ENCODE results near the gene PTPRD.

DNA sequence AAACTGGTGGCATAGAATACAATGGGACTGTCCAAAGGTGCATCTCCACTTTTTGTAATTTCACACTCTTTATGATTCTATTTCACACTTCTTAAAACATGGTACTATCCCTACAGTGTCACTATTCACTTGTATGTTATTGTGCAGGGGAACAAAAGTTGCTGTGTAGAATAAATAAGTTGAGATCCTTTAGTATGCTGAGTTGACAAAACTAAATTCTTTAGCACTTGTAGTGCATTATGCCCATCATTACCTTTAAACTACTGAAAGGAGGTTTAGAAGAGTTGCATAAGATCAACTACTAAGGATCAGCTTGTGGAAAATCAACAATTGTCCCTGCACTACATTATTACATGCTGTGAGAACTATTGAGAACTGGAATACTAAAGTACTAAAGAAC is 1380.9 kb downstream of the PTPRD start:
- no peak for TF ChIP-seq EZH2phosphoT487 (conservative IDR thresholded peaks at IDR 0.05; ENCODE audit: low read length)
- TF ChIP-seq, protein P1, sequence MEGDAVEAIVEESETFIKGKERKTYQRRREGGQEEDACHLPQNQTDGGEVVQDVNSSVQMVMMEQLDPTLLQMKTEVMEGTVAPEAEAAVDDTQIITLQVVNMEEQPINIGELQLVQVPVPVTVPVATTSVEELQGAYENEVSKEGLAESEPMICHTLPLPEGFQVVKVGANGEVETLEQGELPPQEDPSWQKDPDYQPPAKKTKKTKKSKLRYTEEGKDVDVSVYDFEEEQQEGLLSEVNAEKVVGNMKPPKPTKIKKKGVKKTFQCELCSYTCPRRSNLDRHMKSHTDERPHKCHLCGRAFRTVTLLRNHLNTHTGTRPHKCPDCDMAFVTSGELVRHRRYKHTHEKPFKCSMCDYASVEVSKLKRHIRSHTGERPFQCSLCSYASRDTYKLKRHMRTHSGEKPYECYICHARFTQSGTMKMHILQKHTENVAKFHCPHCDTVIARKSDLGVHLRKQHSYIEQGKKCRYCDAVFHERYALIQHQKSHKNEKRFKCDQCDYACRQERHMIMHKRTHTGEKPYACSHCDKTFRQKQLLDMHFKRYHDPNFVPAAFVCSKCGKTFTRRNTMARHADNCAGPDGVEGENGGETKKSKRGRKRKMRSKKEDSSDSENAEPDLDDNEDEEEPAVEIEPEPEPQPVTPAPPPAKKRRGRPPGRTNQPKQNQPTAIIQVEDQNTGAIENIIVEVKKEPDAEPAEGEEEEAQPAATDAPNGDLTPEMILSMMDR (IDR thresholded peaks at IDR 0.05; ENCODE audit: insufficient read depth, low read length, poor library complexity, severe bottlenecking) = no peak
